HCT116 (cell line): Measurements from ENCODE around the gene NOX3.

Experiments
- POLR2AphosphoS5 ChIP-seq: IDR thresholded peaks from 2 replicates; pipeline ENCODE4 v1.6.1; 2011; ENCODE audit warnings: mild to moderate bottlenecking, low read depth, low read length, moderate library complexity
- TF ChIP-seq, protein P1 (sequence below), 3 experiments: fragments of 200-600 bp in 1 of 3; sonication (generic) in 1 of 3; IDR thresholded peaks in 2 of 3; conservative IDR thresholded peaks in 1 of 3; 2 replicates each; pipeline ENCODE4 v1.5.1; 2012 to 2017; ENCODE audit warnings: low read depth in 2 of 3, low read length in 2 of 3, antibody characterized with exemption in 1 of 3, borderline replicate concordance in 1 of 3, control low read depth in 1 of 3, mild to moderate bottlenecking in 1 of 3, mixed read lengths in 1 of 3, mixed run types in 1 of 3, moderate library complexity in 1 of 3; ENCODE audit not compliant: insufficient read depth in 1 of 3

DNA sequence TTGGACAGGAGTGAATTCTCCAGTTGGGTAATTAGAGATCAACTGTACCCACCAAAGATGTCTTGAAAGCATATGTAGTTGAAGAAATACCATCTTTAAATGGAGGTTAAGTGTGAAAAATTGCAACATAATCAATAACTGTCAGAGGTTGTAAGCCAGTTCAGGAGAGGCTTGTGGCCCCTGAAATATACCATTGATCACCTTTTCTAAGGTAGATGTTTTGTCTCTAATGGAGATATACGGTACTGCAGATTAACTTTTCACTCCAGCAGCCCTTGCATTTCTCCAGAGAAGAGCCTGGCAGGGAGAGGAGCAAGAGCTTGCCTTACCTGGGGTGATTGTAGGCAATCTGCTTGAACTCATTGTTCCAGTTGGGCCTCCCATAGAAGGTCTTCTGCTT lies 48.8 kb downstream of the NOX3 start:
- TF ChIP-seq, protein P1, sequence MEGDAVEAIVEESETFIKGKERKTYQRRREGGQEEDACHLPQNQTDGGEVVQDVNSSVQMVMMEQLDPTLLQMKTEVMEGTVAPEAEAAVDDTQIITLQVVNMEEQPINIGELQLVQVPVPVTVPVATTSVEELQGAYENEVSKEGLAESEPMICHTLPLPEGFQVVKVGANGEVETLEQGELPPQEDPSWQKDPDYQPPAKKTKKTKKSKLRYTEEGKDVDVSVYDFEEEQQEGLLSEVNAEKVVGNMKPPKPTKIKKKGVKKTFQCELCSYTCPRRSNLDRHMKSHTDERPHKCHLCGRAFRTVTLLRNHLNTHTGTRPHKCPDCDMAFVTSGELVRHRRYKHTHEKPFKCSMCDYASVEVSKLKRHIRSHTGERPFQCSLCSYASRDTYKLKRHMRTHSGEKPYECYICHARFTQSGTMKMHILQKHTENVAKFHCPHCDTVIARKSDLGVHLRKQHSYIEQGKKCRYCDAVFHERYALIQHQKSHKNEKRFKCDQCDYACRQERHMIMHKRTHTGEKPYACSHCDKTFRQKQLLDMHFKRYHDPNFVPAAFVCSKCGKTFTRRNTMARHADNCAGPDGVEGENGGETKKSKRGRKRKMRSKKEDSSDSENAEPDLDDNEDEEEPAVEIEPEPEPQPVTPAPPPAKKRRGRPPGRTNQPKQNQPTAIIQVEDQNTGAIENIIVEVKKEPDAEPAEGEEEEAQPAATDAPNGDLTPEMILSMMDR (IDR thresholded peaks at IDR 0.05 in 2 of 3, conservative IDR thresholded peaks at IDR 0.05 in 1 of 3; ENCODE audit: borderline replicate concordance in 1 of 3, insufficient read depth in 1 of 3, low read depth in 2 of 3, low read length in 2 of 3), result no peak; a peak in 1 of 6 replicates
- no peak for TF ChIP-seq POLR2AphosphoS5
